Trophoblast cell (in vitro differentiated cells and primary cell): ENCODE measurements around the gene PDE5A.

Experiments used
- DNase-seq, 2 donors: peaks; one replicate each; pipeline ENCODE4 v3.0.0-alpha.2; 2016
- H2AFZ ChIP-seq: 2 replicates; pipeline ENCODE4 v1.6.1; 2013; ENCODE audit warnings: low read length, moderate library complexity, mild to moderate bottlenecking; ENCODE audit not compliant: insufficient read depth, poor library complexity
- H2AK5ac ChIP-seq: 2 replicates; pipeline ENCODE4 v1.6.1; 2013; ENCODE audit warnings: mild to moderate bottlenecking, low read length
- H2BK120ac ChIP-seq: 2 replicates; pipeline ENCODE4 v1.6.1; 2013; ENCODE audit warnings: low read length, mild to moderate bottlenecking, moderate library complexity; ENCODE audit not compliant: insufficient read depth, poor library complexity
- H2BK12ac ChIP-seq: 2 replicates; pipeline ENCODE4 v1.6.1; 2013; ENCODE audit warnings: mild to moderate bottlenecking, low read length, moderate library complexity
- H2BK5ac ChIP-seq: 2 replicates; pipeline ENCODE4 v1.6.1; 2013; ENCODE audit warnings: low read length, low read depth, moderate library complexity, mild to moderate bottlenecking; ENCODE audit not compliant: poor library complexity
- H3K14ac ChIP-seq: 2 replicates; pipeline ENCODE4 v1.6.1; 2013; ENCODE audit warnings: mild to moderate bottlenecking, low read length
- H3K18ac ChIP-seq: 2 replicates; pipeline ENCODE4 v1.6.1; 2013; ENCODE audit warnings: mild to moderate bottlenecking, low read length
- H3K23ac ChIP-seq: 2 replicates; pipeline ENCODE4 v1.6.1; 2013; ENCODE audit warnings: low read length
- H3K27ac ChIP-seq: 2 replicates; pipeline ENCODE4 v1.5.1; 2013; ENCODE audit warnings: low read depth, mild to moderate bottlenecking, inconsistent platforms, low read length, moderate library complexity
- H3K27me3 ChIP-seq: 2 replicates; pipeline ENCODE4 v1.6.1; 2013; ENCODE audit warnings: inconsistent platforms, mild to moderate bottlenecking, low read length, moderate library complexity; ENCODE audit not compliant: insufficient read depth
- H3K36me3 ChIP-seq, 2 experiments: 1 replicate in 1 of 2; 2 replicates in 1 of 2; pipeline ENCODE4 v1.6.1; 2013; ENCODE audit warnings: low read length in 2 of 2, mild to moderate bottlenecking in 2 of 2, moderate library complexity in 1 of 2; ENCODE audit not compliant: insufficient read depth in 2 of 2, control insufficient read depth in 1 of 2
- H3K4ac ChIP-seq: 2 replicates; pipeline ENCODE4 v1.6.1; 2013; ENCODE audit warnings: low read depth, mild to moderate bottlenecking, low read length, moderate library complexity
- H3K4me1 ChIP-seq, 2 experiments: 1 replicate in 1 of 2; 2 replicates in 1 of 2; pipeline ENCODE4 v1.6.1; 2013; ENCODE audit warnings: low read length in 2 of 2, mild to moderate bottlenecking in 2 of 2, moderate library complexity in 1 of 2; ENCODE audit not compliant: insufficient read depth in 2 of 2, control insufficient read depth in 1 of 2
- H3K4me2 ChIP-seq: 2 replicates; pipeline ENCODE4 v1.6.1; 2013; ENCODE audit warnings: inconsistent platforms, mild to moderate bottlenecking, low read length, moderate library complexity
- H3K4me3 ChIP-seq: 2 replicates; pipeline ENCODE4 v1.5.1; 2013; ENCODE audit warnings: mild to moderate bottlenecking, low read depth, low read length, inconsistent platforms
- H3K79me1 ChIP-seq: one replicate; pipeline ENCODE4 v1.6.1; 2013; ENCODE audit warnings: low read length
- H3K79me2 ChIP-seq: 2 replicates; pipeline ENCODE4 v1.6.1; 2013; ENCODE audit warnings: low read length, mild to moderate bottlenecking; ENCODE audit not compliant: control insufficient read depth, insufficient read depth, poor library complexity
- H3K9ac ChIP-seq: 2 replicates; pipeline ENCODE4 v1.6.1; 2013; ENCODE audit warnings: mild to moderate bottlenecking, low read length
- H3K9me3 ChIP-seq: 2 replicates; pipeline ENCODE4 v1.6.1; 2013; ENCODE audit warnings: low read depth, mild to moderate bottlenecking, control low read depth, inconsistent platforms, low read length; ENCODE audit not compliant: insufficient read depth
- H4K12ac ChIP-seq: 2 replicates; pipeline ENCODE4 v1.6.1; 2013; ENCODE audit warnings: low read depth, mild to moderate bottlenecking, low read length, moderate library complexity
- H4K8ac ChIP-seq: 2 replicates; pipeline ENCODE4 v1.6.1; 2013; ENCODE audit warnings: low read depth, mild to moderate bottlenecking, low read length, moderate library complexity
- H4K91ac ChIP-seq: one replicate; pipeline ENCODE4 v1.6.1; 2013; ENCODE audit warnings: low read depth, mild to moderate bottlenecking, low read length, moderate library complexity
- WGBS: extraction: QIAGEN DNeasy Blood & Tissue Kit; methylation state at CpG from one replicate; pipeline ENCODE4 v1.1.7; 2013; ENCODE audit warnings: missing lambda C conversion rate; ENCODE audit not compliant: insufficient read length, insufficient coverage; ENCODE audit errors: extremely low coverage; 5-methylcytosine and 5-hydroxymethylcytosine counted together

The PDE5A gene

DNA sequence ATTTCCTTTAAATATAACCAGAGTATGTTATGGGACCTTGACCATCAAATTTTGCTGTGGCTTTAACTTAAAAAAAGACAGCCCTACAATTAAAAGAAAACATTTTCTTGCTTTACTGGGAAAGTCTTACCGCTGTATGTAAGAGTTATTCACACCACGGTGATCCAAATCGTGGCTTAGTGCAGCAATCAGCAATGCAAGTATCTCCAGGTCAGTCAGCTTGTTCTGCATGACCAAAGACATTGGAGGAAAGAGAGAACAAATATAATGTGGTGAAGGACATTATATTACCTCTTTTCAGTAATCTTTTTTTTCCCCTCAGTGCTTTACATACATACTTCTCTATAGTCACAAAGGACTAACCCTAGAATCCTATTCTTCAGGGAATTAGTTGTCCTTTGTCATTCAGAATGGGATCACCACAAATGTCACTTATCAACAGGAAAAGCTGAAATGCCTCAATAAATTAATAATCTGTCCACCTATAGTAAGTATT is 109.6 kb downstream of the PDE5A start:
- Histone ChIP-seq H2BK12ac (no peak overlapping the region), H3K4me2 (no peak overlapping the region), H3K4me3 (no peak overlapping the region), H3K79me1 (no peaks in the 10 kb centered on the region), H2BK120ac (no peak overlapping the region), H3K79me2 (no peaks in the 10 kb centered on the region), H4K8ac (no peak overlapping the region), H2BK5ac (no peak overlapping the region), H3K27me3 (no peaks in the 10 kb centered on the region), H4K12ac (no peak overlapping the region), H2AK5ac (no peak overlapping the region), H3K14ac (no peak overlapping the region), H3K4me1 (no peaks in the 10 kb centered on the region), H3K23ac (no peak overlapping the region), H3K18ac (no peak overlapping the region), H2AFZ (no peak overlapping the region), H4K91ac (no peak overlapping the region), H3K9me3 (no peaks in the 10 kb centered on the region), H3K4ac (no peak overlapping the region), H3K27ac (no peak overlapping the region), H3K9ac (no peak overlapping the region), H3K36me3 (peaks cover 2 to 3% of the 10 kb centered on the region in 2 experiments)
- DNase-seq: no peak
- no CpG with 5 or more reads among the region's 3 CpGs for WGBS

DNA sequence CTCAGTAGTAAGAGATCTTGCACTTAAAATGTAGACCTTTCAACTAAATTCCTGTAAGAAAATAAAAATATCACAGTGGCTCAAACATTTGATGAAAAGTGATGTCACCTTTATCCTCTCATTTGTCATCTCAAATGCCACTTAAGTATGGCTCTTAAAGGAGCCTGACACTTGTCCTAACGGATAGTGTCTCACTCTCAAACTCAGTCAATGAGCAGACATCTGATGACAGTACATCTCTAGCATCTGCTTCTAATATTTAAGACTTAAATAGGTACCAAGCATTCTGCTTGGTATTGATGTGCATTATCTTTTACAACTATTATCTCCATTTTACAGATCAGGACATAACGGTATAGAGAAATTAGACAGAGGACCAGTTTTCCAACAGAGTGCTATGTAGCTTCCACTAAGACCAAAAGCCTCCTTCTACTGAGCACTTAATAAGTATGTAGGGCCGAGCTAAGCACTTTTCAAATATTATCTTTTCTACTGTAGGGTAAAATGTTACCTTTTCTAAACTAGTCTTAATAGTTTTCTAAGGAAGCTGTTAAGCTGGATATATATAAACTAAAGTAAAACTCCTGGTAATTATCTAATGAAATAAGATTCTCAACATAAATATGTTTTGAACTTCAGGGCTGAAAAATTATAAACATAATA is 110.2 kb downstream of the PDE5A start:
- no CpG with 5 or more reads among the region's 3 CpGs for WGBS
- no peak for DNase-seq

DNA sequence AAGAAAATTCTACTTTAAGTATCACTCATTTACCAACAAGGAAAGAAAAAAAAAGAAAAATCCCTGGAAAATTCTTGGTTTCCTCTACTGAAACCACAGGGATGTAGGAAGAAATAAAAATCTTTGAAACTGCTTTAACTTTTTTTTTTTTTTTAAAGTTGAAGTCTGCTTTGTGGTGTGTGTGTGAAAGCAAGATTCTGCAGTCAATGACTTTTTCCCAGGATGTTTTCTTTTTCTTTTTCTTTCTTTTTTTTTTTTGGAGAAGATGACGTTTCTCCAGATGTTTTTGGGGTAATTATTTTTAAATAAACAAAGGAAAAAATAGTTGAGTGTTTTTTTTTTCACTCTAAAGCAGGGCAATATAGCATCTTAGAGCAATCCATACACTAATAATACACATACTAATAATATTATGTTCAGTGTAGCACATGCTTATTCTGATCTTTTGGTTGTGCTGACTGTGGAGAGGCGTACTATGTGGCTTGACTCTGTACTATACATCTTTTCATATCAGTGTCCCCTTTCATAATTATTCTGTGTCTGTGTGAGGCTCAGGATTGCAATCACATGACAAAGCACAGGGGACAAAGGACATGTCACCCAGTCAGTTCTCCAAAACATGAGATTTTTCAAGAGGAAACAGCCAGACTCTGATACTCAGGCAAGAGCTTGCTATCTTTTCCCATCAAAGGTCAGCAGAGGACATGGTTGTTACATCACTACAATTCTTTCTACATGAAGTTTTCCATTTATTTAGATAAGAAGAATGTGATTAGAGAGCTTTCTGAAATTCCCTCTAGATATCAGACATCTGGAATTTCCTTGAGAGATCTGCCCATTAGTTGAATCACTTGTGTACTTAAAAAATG is 111.0 kb downstream of the PDE5A start:
- Histone ChIP-seq H4K91ac (no peak overlapping the region), H3K9ac (no peak overlapping the region), H2AK5ac (no peak overlapping the region), H2BK12ac (no peak overlapping the region), H2BK5ac (no peak overlapping the region), H3K4me1 (no peaks in the 10 kb centered on the region), H3K79me1 (no peaks in the 10 kb centered on the region), H3K79me2 (no peaks in the 10 kb centered on the region), H2BK120ac (no peak overlapping the region), H3K36me3 (peaks cover 2 to 3% of the 10 kb centered on the region in 2 experiments), H3K4ac (no peak overlapping the region), H3K9me3 (no peaks in the 10 kb centered on the region), H4K12ac (no peak overlapping the region), H3K4me2 (no peak overlapping the region), H3K23ac (no peak overlapping the region), H3K18ac (no peak overlapping the region), H3K27me3 (no peaks in the 10 kb centered on the region), H2AFZ (no peak overlapping the region), H3K14ac (no peak overlapping the region), H4K8ac (no peak overlapping the region), H3K4me3 (no peak overlapping the region), H3K27ac (no peak overlapping the region)
- peak; percentile 71 to 99 for DNase-seq
- WGBS: no CpG with 5 or more reads among the region's 2 CpGs

More for the DNA sequence above, 110.2 kb downstream of the PDE5A start:
- H3K18ac ChIP-seq: no peak overlapping the region
- H3K79me1 ChIP-seq: no peaks in the 10 kb centered on the region
- H3K27ac ChIP-seq: no peak overlapping the region
- H3K4me1 ChIP-seq: no peaks in the 10 kb centered on the region
- peaks cover 2 to 3% of the 10 kb centered on the region in 2 experiments for H3K36me3 ChIP-seq
- no peak overlapping the region for H3K14ac ChIP-seq
- no peak overlapping the region for H3K4ac ChIP-seq
- H2AFZ ChIP-seq: no peak overlapping the region
- no peak overlapping the region for H3K4me2 ChIP-seq
- H2BK5ac ChIP-seq: no peak overlapping the region
- no peaks in the 10 kb centered on the region for H3K9me3 ChIP-seq
- no peak overlapping the region for H4K91ac ChIP-seq
- H3K79me2 ChIP-seq: no peaks in the 10 kb centered on the region
- no peak overlapping the region for H4K8ac ChIP-seq
- no peak overlapping the region for H2AK5ac ChIP-seq
- H3K27me3 ChIP-seq: no peaks in the 10 kb centered on the region
- H3K23ac ChIP-seq: no peak overlapping the region
- no peak overlapping the region for H2BK12ac ChIP-seq
- no peak overlapping the region for H3K4me3 ChIP-seq
- no peak overlapping the region for H4K12ac ChIP-seq
- no peak overlapping the region for H2BK120ac ChIP-seq
- no peak overlapping the region for H3K9ac ChIP-seq

DNA sequence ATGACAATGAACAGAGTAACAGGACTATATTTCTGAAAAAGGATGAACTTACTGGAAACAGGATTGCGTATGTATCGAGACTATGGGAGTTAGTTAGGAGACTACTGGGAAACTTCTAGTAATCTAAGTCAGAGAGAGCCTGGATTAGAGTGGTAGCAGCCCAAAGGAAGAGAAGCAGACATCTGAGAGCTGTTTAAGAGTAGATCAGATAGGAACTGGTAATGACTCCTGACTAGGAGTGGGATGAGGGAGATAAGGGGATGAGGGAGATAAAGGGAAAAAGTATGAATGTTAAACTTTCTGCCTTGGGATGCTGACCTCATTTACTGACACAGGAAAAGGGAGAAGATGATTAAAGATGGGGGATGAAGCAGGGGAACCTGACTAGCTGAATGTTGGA is 116.2 kb downstream of the PDE5A start:
- H2BK12ac ChIP-seq: no peak overlapping the region
- no peak overlapping the region for H4K12ac ChIP-seq
- no peak overlapping the region for H2AFZ ChIP-seq
- H3K9ac ChIP-seq: no peak overlapping the region
- no CpG with 5 or more reads among the region's 2 CpGs for WGBS
- H3K79me1 ChIP-seq: no peaks in the 10 kb centered on the region
- no peak overlapping the region for H3K14ac ChIP-seq
- no peak overlapping the region for H3K4me2 ChIP-seq
- no peak overlapping the region for H3K4ac ChIP-seq
- H4K8ac ChIP-seq: no peak overlapping the region
- H3K23ac ChIP-seq: no peak overlapping the region
- no peak overlapping the region for H2BK120ac ChIP-seq
- no peak overlapping the region for H3K4me3 ChIP-seq
- H3K27ac ChIP-seq: no peak overlapping the region
- H3K79me2 ChIP-seq: no peaks in the 10 kb centered on the region
- H3K9me3 ChIP-seq: no peaks in the 10 kb centered on the region
- H2AK5ac ChIP-seq: no peak overlapping the region
- H3K27me3 ChIP-seq: no peaks in the 10 kb centered on the region
- DNase-seq: peak in 1 of 2 donors; percentile 54
- H4K91ac ChIP-seq: no peak overlapping the region
- H3K36me3 ChIP-seq: peaks cover 2 to 3% of the 10 kb centered on the region in 2 experiments
- no peak overlapping the region for H2BK5ac ChIP-seq
- H3K18ac ChIP-seq: no peak overlapping the region
- no peaks in the 10 kb centered on the region for H3K4me1 ChIP-seq
